ENCODE measurements around the gene CMTM6.
A peak's percentile ranks its signal among the peaks of the same experiment; 100 is the strongest.

CMTM6 gene

DNA sequence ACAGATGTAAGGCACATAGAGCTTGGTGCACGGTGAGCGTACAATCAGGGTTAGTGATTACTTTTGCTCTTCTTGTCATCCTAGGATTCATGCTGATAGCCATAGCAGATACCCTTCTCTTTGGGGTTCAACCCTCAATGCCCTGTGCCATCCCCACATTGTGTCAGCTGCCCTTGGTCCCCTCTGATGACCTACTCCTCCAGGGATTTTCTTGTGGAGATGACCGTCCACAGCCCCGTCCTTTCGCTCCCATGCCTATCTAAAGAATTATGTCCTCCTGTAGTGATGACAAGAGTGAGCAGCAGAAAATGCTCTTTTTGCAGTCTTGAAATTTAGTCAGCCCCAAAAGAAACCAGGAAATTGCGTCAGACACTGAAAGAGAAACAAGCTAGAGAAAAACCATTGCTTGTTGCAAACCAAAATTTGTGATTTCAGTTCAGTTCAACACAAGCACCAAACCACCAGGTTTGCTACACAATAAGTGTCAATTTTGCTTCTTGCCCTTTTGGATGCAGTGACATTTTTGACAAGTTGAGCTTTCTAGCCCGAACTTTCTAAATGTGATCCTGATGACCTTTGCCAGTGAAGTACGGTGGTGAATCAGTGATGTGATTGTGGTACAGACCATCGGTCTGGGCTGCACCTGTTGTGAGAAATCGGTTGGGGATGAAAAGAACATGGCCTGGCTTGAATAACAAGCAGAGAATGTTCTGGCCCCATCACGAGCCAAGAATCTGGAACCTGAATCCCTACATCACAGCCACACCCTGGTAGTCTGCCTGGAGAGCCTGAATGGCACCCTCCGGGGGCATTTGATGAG is 69.7 kb downstream of the CMTM6 start:
- CTCF ChIA-PET: interaction anchor here (0.9 to 2.2 kb wide), 7 partner anchors 10 to 59 kb away, joined by 3 to 9 read pairs (median 4); no protein-coding TSS in a partner anchor
- Histone ChIP-seq H3K4me3 (ENCODE audit: control insufficient read depth in 1 of 7, extremely low read depth in 1 of 7, insufficient read depth in 4 of 7, low read depth in 2 of 7, low read length in 6 of 7) (no peak overlapping the region), H3K36me3 (ENCODE audit: control insufficient read depth in 4 of 4, insufficient read depth in 4 of 4, low read length in 3 of 4) (peaks cover 0 to 15% (median 0%) of the 10 kb centered on the region in 4 experiments), H3K9me3 (ENCODE audit: control extremely low read depth in 1 of 5, control insufficient read depth in 4 of 5, insufficient read depth in 2 of 5, low read depth in 1 of 5, low read length in 4 of 5) (no peaks in the 10 kb centered on the region), H3K27ac (ENCODE audit: insufficient read depth in 1 of 2, low read depth in 1 of 2, low read length in 2 of 2, poor library complexity in 1 of 2, severe bottlenecking in 2 of 2) (peak overlapping the region; percentile 2 to 17), H3K4me1 (ENCODE audit: control extremely low read depth in 1 of 4, control insufficient read depth in 4 of 4, insufficient read depth in 4 of 4, low read length in 3 of 4) (peaks cover 12 to 60% (median 38%) of the 10 kb centered on the region in 4 experiments), H3K27me3 (replicated peaks in 2 of 5; ENCODE audit: control insufficient read depth in 4 of 5, insufficient read depth in 5 of 5, low read length in 4 of 5) (no peaks in the 10 kb centered on the region)
- WGBS (ENCODE audit: insufficient coverage): 86% methylated on average over 9 of the region's 12 CpGs
- POLR2A ChIA-PET: interaction anchor here (1.0 kb wide), 1 partner anchor 12 kb away, joined by 3 read pairs; no protein-coding TSS in a partner anchor
- DNase-seq: peak in 2 of 3 donors; percentile 58 to 63

DNA sequence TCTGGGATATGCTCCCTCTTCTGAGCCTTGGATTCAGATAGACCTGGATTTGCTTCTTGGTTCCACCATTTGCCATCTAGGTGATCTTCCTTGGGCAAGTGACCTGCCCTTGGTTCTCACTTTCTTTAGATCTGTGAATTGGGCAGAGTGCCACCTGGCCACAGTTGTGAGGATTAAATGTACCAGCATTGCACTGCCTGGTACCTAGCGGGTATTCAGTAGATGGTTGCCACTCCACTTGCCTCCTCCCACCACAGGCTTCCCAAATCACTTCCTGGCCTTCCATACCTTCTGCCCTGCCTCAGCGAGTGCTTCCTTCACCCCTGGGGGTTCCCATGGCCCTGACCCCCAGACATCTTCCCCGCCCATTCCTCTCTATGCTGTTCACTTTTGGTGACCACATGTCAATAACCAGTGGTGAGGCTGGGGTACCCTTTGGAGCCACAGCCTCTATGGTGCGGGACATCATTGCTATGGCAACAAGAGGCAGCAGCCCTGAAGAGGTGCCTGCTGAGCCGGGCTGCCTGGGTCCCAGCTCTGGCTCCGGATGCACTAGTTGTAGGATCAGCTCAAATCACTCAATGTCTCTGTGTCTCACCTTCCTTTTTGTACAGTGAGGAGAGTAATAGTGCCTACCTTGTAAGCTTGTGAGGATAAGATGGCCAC is 70.5 kb downstream of the CMTM6 start:
- peak overlapping the region; percentile 2 for H3K27ac ChIP-seq (ENCODE audit: insufficient read depth in 1 of 2, low read depth in 1 of 2, low read length in 2 of 2, poor library complexity in 1 of 2, severe bottlenecking in 2 of 2)
- POLR2A ChIA-PET: interaction anchor here (1.0 kb wide), 1 partner anchor 11 kb away, joined by 3 read pairs; no protein-coding TSS in a partner anchor
- no peak for DNase-seq
- 95% methylated on average over 4 of the region's 6 CpGs for WGBS (ENCODE audit: insufficient coverage)
- H3K27me3 ChIP-seq (replicated peaks in 2 of 5; ENCODE audit: control insufficient read depth in 4 of 5, insufficient read depth in 5 of 5, low read length in 4 of 5): no peaks in the 10 kb centered on the region
- no peak overlapping the region for H3K4me3 ChIP-seq (ENCODE audit: control insufficient read depth in 1 of 7, extremely low read depth in 1 of 7, insufficient read depth in 4 of 7, low read depth in 2 of 7, low read length in 6 of 7)
- H3K4me1 ChIP-seq (ENCODE audit: control extremely low read depth in 1 of 4, control insufficient read depth in 4 of 4, insufficient read depth in 4 of 4, low read length in 3 of 4): peaks cover 12 to 66% (median 42%) of the 10 kb centered on the region in 4 experiments
- peaks cover 0 to 15% (median 0%) of the 10 kb centered on the region in 4 experiments for H3K36me3 ChIP-seq (ENCODE audit: control insufficient read depth in 4 of 4, insufficient read depth in 4 of 4, low read length in 3 of 4)
- H3K9me3 ChIP-seq (ENCODE audit: control extremely low read depth in 1 of 5, control insufficient read depth in 4 of 5, insufficient read depth in 2 of 5, low read depth in 1 of 5, low read length in 4 of 5): no peaks in the 10 kb centered on the region
- CTCF ChIA-PET: interaction anchor here (0.9 to 2.2 kb wide), 8 partner anchors 10 to 58 kb away, joined by 3 to 9 read pairs (median 4); no protein-coding TSS in a partner anchor

- CTCF ChIA-PET: interaction anchor here (1.0 to 1.4 kb wide), 3 partner anchors 18 to 57 kb away, joined by 3 to 4 read pairs (median 3); no protein-coding TSS in a partner anchor
- H3K36me3 ChIP-seq (ENCODE audit: control insufficient read depth in 4 of 4, insufficient read depth in 4 of 4, low read length in 3 of 4): peaks cover 0 to 12% (median 0%) of the 10 kb centered on the region in 4 experiments
- H3K27ac ChIP-seq (ENCODE audit: insufficient read depth in 1 of 2, low read depth in 1 of 2, low read length in 2 of 2, poor library complexity in 1 of 2, severe bottlenecking in 2 of 2): no peak overlapping the region
- H3K27me3 ChIP-seq (replicated peaks in 2 of 5; ENCODE audit: control insufficient read depth in 4 of 5, insufficient read depth in 5 of 5, low read length in 4 of 5): no peaks in the 10 kb centered on the region
- peaks cover 12 to 71% (median 43%) of the 10 kb centered on the region in 4 experiments for H3K4me1 ChIP-seq (ENCODE audit: control extremely low read depth in 1 of 4, control insufficient read depth in 4 of 4, insufficient read depth in 4 of 4, low read length in 3 of 4)
- no peaks in the 10 kb centered on the region for H3K9me3 ChIP-seq (ENCODE audit: control extremely low read depth in 1 of 5, control insufficient read depth in 4 of 5, insufficient read depth in 2 of 5, low read depth in 1 of 5, low read length in 4 of 5)
- POLR2A ChIA-PET: no interaction called here
- H3K4me3 ChIP-seq (ENCODE audit: control insufficient read depth in 1 of 7, extremely low read depth in 1 of 7, insufficient read depth in 4 of 7, low read depth in 2 of 7, low read length in 6 of 7): no peak overlapping the region
- no peak for DNase-seq
- 100% methylated on average over 3 of the region's 3 CpGs for WGBS (ENCODE audit: insufficient coverage)
These were observed 71.2 kb downstream of the CMTM6 start for GRCh38 chr3:32431481-32431880.
